AG09319 (cell line): ENCODE results near the gene COASY.
A peak's percentile ranks its signal among the peaks of the same experiment; 100 is the strongest.

Source experiments
- DNase-seq: peaks from one replicate; pipeline ENCODE4 v3.0.0-alpha.2; 2010; ENCODE audit warnings: low read depth; ENCODE audit errors: extremely low read depth
- CTCF ChIP-seq: IDR thresholded peaks from 2 replicates; pipeline ENCODE4 v1.5.1; 2011; ENCODE audit warnings: low read depth, mild to moderate bottlenecking, inconsistent platforms, low read length, moderate library complexity

Gene COASY

GRCh38 chr17:42574463-42574862 lies 12.5 kb downstream of the COASY start:
- no peak for TF ChIP-seq CTCF
- no peak for DNase-seq

GRCh38 chr17:42577140-42577531 lies 15.2 kb downstream of the COASY start:
- no peak for DNase-seq
- no peak for TF ChIP-seq CTCF

GRCh38 chr17:42577532-42578281 lies 15.8 kb downstream of the COASY start, which contains the start of gene PSMC3IP:
PSMC3IP (minus strand) TSS chr17:42577729; CDS start chr17:42577686, 43 bp downstream.
- DNase-seq = peak; percentile 84
- peak; percentile 43 for TF ChIP-seq CTCF

- TF ChIP-seq CTCF = peak; percentile 74
- DNase-seq = no peak
Observed at GRCh38 chr17:42578282-42578869, 16.4 kb downstream of the COASY start.

- TF ChIP-seq CTCF = no peak
- DNase-seq = no peak
Observed at GRCh38 chr17:42579794-42580551, 18.0 kb downstream of the COASY start.

GRCh38 chr17:42581744-42582270 lies 19.9 kb downstream of the COASY start:
- TF ChIP-seq CTCF = no peak
- DNase-seq = no peak
